ENCODE results near the gene FGF18. TPM values are rescaled to one million over a fixed set of nuclear protein-coding genes. Genes with fewer than 3 reads are reported as not detected.

The FGF18 gene
- total RNA-seq, 1 experiment from 2014 or later = 0.94 TPM

GRCh38 chr5:171453988-171454387, 34.5 kb downstream of the FGF18 start:
- DNase-seq = no peak
- no peak overlapping the region for H2BK5ac ChIP-seq (ENCODE audit: insufficient read length, low read length)
- Mint-ChIP-seq H3K4me1 (peaks cover 36 to 48% of the 10 kb centered on the region in 2 experiments), H3K27me3 (ENCODE audit: low read depth) (peaks cover 26% of the 10 kb centered on the region), H3K36me3 (ENCODE audit: insufficient read depth in 1 of 3, low read depth in 3 of 3) (no peaks in the 10 kb centered on the region; a peak in 2 of 7 replicates), H3K4me3 (no peak overlapping the region), H3K27ac (no peak overlapping the region), H3K9me3 (no peaks in the 10 kb centered on the region)
- no peaks in the 10 kb centered on the region for H3K27me3 ChIP-seq (ENCODE audit: insufficient read depth, low read length)
- no peak overlapping the region for H3K9ac ChIP-seq (ENCODE audit: extremely low read depth, insufficient read length, low read length)
- TF ChIP-seq CTCF (conservative IDR thresholded peaks at IDR 0.05) = no peak
- no peaks in the 10 kb centered on the region for H3K23me2 ChIP-seq (ENCODE audit: insufficient read length, low read depth, low read length, poor library complexity, severe bottlenecking)
- no peak overlapping the region for H4K91ac ChIP-seq (ENCODE audit: insufficient read length, low read depth, low read length)
- H3K79me1 ChIP-seq (ENCODE audit: insufficient read depth, low read depth, low read length, poor library complexity, severe bottlenecking) = no peaks in the 10 kb centered on the region
- no peak overlapping the region for H3T11ph ChIP-seq (ENCODE audit: low read length)
- no peaks in the 10 kb centered on the region for H4K20me1 ChIP-seq (ENCODE audit: control insufficient read depth, insufficient read depth, insufficient read length)
- no peaks in the 10 kb centered on the region for H3K9me3 ChIP-seq (ENCODE audit: control insufficient read depth, low read depth, low read length)
- no peaks in the 10 kb centered on the region for H3K79me2 ChIP-seq (ENCODE audit: insufficient read depth, low read length)
- H3K14ac ChIP-seq (ENCODE audit: insufficient read depth, low read length) = no peak overlapping the region
- no peak overlapping the region for H3K23ac ChIP-seq (ENCODE audit: insufficient read length, low read depth, low read length)
- no peak overlapping the region for H3K18ac ChIP-seq (ENCODE audit: insufficient read length, low read depth, low read length)
- no peak overlapping the region for H2BK20ac ChIP-seq (ENCODE audit: low read depth, low read length, poor library complexity, severe bottlenecking)
- no peak overlapping the region for H2AK5ac ChIP-seq (ENCODE audit: insufficient read length, low read length)
- H3K4me2 ChIP-seq (ENCODE audit: insufficient read depth, insufficient read length, low read length) = no peak overlapping the region
- H4K8ac ChIP-seq (replicated peaks; ENCODE audit: insufficient read length, low read depth, low read length) = no peak overlapping the region
- no CpG with 5 or more reads among the region's 2 CpGs for WGBS (ENCODE audit: extremely low coverage, insufficient read length, low lambda C conversion rate)
- H4K5ac ChIP-seq (ENCODE audit: insufficient read length, low read depth, low read length) = no peak overlapping the region
- no peak overlapping the region for H3K4ac ChIP-seq (ENCODE audit: low read depth, low read length)
- H3K4me1 ChIP-seq (ENCODE audit: insufficient read depth, low read length) = peaks cover 6% of the 10 kb centered on the region; the same call in 1 of the 2 replicates
- no peak overlapping the region for H3K27ac ChIP-seq (ENCODE audit: insufficient read length, low read depth, low read length)
- no peak overlapping the region for H3K56ac ChIP-seq (ENCODE audit: insufficient read length, low read depth, low read length)
- H2BK120ac ChIP-seq (ENCODE audit: low read depth, low read length, poor library complexity, severe bottlenecking) = no peak overlapping the region
- no peak overlapping the region for H2BK12ac ChIP-seq (ENCODE audit: insufficient read length, low read depth, low read length)
- no peak overlapping the region for H2BK15ac ChIP-seq (ENCODE audit: low read depth, low read length)
- H2AFZ ChIP-seq (ENCODE audit: low read length) = no peak overlapping the region
